HG02763 (cell line): ENCODE results near the gene SBNO2.

Experiments
- ATAC-seq: cut with Tn5 transposase; IDR thresholded peaks from one replicate; pipeline ENCODE4 v1.9.1; 2021; ENCODE audit warnings: mild to moderate bottlenecking, moderate library complexity; ENCODE audit not compliant: unreplicated experiment

Gene SBNO2

GRCh38 chr19:1169921-1170885 lies 3.9 kb downstream of the SBNO2 start:
- ATAC-seq: no peak

DNA sequence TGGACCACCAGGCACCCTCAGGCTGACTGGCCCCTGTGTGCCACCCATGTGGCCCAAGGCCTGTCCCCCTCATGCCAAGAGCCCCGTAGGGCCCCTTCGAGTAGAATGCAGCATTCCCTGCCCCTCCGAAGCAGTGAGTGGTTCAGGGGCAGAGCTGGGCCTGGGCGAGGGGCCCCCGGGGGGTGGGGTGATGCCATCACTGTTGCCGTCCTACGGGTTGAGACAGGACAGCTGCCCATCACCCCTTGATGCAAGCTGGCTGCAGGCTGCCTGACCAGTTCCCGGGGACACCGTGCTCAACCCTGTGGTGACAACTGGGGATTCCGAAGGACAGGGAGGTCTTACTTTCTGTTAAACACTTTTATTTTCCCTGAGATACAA lies 4.7 kb downstream of the SBNO2 start:
- ATAC-seq: no peak

DNA sequence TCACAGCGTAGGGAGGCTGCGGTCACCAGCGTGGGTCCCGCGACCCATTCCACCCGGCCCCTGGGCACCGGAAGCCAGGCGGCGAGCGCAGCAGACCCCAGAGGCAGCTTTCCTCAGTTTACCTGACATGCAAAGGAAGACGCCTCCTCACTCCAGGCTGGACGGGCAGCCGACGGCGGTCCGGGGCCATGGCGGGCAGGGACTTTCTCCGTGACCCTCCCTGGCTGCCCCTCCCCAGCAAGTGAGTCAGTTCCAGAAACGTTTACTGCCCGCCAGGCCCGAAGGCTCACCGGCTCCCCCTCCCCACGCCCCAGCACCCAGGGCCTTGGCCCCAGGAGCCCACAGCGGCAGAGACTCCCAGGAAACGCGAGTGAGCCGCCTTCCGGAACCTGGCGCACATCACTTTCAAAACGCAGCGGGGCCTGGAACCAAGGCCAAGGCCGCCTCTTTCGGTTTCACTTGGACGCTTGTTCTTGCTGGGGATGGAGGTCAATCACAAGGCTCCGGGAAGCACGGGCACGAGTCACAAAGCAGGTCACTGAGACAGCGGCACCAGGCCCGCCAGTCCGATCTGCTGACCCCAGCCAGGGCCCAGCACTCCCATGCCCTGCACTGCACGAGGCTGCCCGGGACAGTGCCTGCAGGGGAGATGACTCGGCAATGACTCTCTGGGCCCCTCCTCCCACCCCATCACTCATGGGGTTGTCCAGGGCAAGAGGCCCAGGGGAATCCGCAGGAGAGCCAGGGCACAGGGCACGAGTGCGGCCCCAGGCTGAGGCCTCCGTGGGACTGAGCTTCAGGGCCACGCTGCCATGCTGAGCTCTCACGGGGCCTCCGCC lies 5.3 kb downstream of the SBNO2 start:
- ATAC-seq: no peak

DNA sequence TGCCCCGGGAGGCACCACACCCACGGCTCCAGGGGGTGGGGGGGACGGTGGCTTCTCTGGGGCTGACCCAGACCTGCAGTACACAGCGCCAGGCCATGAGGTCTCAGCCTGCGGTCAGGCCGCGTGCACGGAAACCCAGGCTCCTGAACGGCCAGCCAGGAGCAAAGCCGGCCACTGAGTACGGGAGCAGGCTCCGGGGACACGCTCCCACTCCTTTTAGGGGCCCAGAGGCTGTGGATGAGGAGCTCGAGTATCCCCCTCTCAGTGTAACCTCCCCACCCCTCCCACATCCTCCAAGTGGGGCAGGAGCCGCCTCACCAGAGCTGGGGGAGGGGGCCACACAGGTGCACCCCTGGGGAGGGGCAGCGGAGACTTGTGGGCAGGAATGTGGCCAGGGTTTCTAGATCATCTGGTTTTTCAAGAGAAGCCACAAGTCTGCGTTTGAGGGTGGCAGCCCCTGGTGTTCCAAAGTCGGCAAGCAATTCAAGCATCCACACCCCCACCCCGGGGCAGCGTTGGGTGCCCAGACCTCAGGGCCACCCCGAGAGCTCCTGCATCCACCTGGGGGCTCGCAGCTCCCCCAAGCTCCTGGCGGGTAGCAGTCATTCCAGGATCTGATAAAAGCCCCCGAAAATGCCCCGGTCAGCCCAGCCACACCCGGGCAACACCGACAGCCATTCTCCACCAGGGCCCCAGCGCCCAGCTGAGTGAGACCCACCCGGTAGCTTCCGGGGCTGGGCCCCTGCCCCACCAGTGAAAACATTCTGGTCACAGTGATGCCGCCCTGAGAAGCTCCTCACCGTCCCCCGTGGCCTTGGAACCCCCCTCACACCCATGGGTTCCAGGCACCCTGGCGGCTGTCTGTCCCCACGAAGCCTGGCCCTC lies 6.1 kb downstream of the SBNO2 start:
- no peak for ATAC-seq

GRCh38 chr19:1166872-1167573 lies 7.0 kb downstream of the SBNO2 start:
- no peak for ATAC-seq

DNA sequence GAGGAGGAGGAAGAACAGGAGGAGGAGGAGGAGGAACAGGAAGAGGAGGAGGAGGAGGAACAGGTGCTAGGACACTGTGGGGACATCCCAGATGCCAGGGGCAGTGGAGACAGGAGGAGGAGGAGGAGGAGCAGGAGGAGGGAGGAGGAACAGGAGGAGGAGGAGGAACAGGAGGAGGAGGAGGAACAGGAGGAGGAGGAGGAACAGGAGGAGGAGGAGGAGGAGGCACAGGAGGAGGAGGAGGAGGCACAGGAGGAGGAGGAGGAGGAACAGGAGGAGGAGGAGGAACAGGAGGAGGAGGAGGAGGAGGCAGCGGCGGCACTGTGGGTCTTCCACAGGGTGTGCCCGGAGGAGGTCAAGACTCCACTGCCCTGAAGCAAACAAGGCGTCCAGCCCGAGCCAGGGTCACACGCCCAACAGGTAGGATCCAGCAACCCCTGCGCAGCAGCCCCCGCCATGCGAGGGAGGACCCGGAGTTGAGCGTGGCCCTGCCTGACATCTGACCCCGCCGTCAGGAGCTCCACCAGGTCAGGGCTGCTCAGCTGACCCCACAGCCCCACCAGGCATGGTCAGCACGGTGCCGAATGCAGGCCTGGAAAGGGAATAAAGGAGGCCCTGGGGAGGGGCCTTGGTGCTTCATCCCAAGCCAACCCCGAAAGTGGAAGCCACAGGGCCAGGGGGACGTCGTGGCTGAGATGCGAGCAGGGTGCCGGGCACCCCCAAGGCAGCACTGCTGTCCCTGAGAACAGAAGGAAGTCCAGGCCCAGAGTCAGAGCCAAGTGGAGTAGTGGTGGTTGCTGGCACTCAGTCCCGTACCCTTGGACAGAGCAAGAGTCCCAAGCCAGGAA lies 9.2 kb downstream of the SBNO2 start:
- no peak for ATAC-seq

GRCh38 chr19:1163934-1164683 lies 10.0 kb downstream of the SBNO2 start:
- ATAC-seq: no peak

GRCh38 chr19:1163283-1163933 lies 10.7 kb downstream of the SBNO2 start:
- no peak for ATAC-seq

DNA sequence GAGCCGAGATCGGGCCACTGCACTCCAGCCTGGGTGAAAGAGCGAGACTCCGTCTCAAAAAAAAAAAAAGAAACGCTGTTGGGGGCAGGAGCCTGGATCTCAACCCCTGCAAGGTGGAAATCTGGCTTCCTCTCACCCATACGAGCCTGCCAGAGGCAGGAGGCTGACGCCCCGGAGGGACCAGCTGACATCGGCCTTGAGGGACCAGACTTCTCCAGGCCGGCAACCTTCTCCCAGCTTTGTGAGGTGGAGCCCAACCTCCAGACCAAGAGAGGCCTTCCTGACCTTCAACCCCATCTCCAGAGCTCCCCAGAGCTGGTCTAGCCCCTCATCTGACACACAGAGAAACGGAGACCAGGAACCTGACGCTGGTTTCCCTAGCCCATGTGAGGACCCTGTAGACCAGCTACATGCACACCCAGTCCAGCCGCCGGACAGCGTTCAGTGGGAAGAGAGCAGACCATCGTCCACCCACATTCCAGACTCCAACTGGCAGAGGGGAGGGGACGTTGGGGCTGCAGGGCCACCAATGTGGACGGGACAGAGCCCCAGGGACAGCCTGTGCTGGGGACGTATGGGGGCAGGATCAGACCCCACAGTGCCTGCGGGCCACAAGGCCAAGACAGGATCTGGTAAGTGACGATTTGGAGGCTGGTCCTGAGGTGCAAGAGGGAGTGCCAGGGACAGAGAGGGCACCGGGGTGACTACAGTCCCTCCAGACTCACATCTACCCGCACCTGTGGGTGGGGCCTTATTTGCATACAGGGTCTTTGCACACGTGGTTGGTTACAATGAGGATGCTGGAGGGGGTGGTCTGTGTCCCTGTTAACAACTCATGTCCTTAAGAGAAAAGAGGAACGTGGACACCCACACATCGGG lies 11.4 kb downstream of the SBNO2 start:
- no peak for ATAC-seq

GRCh38 chr19:1161716-1162115 lies 12.4 kb downstream of the SBNO2 start:
- ATAC-seq: no peak

DNA sequence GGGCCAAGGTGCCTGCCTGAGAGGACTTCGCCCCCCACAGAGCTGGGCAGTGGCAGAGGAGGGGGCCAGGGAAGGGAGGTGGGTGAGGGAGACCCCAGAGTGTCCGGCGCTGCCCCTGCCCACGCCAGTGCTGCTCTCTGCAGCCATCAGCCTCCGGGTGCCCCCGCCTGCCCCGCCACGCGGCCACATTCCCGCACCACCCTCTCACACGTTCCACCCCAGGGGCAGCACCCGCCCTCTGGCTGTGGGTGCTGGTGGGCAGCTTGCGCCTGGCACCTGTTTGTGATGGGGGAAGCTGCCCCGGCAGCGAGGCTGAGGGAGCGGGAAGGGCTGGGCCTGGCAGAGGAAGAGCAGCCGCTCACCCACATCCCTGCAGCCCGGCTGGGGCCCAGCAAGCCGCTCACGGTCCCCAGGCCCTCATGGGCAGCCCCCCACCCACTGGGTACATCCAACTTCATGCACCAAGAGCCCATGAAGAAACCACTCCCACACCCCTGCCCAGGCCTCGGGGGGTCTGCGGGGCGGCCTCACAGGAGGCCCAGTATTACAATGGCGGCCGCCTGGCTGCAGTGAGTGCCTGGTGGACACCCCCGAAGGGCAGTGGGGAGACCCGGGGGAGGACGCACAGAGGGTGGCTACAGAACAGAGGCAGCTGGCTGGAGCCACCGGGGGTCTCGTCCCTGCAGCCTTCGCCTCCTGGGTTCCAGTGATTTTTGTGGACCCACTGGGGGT lies 14.0 kb downstream of the SBNO2 start:
- ATAC-seq: no peak

GRCh38 chr19:1158885-1159448 lies 15.1 kb downstream of the SBNO2 start:
- ATAC-seq: no peak

DNA sequence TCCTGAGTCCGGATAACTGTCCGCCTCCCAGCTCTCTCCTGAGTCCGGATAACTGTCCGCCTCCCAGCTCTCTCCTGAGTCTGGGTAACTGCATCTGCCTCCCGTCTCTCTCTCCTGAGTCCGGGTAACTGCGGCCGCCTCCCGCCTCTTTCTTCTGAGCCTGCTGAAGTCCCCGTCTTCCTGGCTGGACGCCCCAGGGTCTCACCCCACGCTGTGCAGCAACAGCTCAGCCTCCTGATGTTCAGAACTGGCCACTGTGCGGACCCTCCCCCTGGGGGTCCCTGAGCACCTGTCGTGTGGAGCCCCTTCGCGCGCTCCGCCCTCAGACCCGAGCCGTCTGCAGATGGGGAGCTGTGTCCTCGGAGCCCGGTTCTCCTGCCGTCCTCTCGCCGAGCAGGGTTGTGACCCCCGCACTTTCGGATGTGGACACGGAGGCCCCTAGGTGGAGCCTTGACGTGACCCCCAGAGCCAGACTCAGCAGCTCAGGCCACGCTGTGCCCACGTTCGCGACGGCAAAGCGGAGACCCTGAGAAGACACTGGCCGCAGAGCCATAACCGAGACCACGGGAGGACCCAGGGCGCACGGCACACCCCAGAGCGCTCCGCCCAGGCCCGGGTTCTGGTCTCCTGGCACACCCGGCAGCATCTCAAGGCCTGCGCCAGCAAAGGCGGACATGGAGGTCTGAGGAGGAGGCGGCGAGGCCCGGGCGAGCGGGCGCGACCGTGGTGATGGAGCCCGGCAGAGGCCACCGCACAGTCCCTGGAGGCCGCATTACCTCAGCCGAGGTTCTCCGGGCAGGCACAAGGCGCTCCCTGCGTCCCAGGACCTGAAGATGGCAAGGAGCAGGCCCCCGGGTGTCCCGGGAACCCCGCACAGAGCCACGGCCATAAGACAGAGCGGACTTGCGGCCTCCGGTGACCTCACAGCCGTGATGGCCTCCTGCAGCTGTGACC lies 15.9 kb downstream of the SBNO2 start:
- ATAC-seq: no peak

DNA sequence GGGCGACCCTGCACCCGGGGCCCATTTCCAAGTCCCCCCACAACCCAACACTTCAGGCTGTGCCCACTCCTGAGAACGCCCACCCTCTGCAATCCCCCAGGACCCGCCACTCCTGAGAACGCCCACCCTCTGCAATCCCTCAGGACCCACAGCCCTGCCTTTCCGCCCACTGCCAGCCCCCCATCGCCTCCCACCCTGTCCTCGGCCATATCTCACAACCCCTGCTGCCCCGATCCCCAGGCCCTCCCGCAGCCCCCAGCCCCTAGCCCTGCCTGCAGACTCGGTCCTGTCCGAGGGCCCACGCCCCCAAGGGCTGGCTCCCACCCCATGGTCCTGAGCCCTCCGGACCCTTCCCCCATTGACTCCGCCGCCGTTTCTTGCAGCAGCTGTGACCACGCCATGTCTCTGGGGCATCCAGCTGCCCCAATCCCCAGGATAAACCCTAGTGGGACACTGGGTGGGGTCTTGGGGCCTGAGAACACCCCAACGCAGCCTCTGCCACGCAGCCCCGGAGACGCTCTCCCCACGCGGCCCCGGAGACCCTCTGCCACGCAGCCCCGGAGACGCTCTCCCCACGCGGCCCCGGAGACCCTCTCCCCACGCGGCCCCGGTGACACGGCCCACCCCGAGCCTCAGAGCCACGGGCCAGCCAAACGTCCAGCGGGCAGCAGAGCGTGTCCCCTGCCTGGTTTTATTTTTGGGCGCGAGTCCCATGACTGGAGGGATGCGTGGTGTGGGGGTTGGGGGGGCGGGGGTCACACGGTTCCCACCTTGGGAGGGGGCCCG lies 17.0 kb downstream of the SBNO2 start:
- ATAC-seq: no peak
